C4-2B (cell line): Measurements from ENCODE around the gene ZNF695.
A peak's percentile ranks its signal among the peaks of the same experiment; 100 is the strongest.

Experiments used
- ZFX ChIP-seq: fragments of 450-650 bp; IDR thresholded peaks from 2 replicates; pipeline ENCODE4 v1.6.1; 2017
- TF ChIP-seq, protein P1 (sequence below): fragments of 450-650 bp; conservative IDR thresholded peaks from 2 replicates; pipeline ENCODE4 v1.5.1; 2017; ENCODE audit warnings: mild to moderate bottlenecking

DNA sequence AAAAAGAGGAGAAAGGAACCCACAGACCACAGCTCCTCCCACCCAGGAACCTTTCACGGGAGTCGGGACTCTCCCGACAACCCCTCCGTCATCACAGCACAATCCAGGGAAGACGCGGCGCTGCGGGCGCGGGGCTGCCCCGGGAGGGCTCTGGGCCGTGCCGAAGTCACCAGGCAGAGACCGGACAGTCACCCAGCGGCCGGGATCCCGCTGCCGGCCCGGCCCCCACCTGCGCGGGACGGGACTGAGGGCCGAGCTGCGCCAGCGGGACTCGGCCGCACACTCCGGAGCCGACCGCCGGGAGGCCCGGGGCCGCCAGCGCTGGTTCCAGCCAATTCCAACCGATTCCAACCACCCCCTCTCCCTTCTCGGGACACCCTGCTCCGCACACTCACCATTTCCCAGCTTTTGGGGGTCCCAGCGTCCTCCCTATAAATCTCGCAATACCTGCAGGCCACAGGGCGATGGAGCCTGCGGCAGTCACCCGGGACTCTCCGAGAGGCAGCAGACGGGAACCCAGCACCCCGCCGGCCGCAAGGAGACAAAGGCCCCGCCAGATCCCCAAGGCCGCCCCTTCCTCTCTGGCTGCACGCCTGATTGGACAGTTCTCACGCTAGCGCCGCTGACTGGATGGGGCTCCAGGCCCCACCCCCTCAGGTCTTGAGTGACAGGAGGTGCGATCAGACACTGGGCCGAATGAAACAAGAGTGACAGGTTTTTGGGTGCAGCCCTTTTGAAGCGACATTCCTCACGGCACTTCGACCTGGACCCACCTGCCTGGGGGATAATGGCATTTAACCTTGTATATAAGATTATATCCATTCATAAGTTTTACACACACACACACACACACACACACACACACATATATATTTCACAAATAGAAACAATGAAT lies at the start of gene ZNF695:
- TF ChIP-seq, protein P1, sequence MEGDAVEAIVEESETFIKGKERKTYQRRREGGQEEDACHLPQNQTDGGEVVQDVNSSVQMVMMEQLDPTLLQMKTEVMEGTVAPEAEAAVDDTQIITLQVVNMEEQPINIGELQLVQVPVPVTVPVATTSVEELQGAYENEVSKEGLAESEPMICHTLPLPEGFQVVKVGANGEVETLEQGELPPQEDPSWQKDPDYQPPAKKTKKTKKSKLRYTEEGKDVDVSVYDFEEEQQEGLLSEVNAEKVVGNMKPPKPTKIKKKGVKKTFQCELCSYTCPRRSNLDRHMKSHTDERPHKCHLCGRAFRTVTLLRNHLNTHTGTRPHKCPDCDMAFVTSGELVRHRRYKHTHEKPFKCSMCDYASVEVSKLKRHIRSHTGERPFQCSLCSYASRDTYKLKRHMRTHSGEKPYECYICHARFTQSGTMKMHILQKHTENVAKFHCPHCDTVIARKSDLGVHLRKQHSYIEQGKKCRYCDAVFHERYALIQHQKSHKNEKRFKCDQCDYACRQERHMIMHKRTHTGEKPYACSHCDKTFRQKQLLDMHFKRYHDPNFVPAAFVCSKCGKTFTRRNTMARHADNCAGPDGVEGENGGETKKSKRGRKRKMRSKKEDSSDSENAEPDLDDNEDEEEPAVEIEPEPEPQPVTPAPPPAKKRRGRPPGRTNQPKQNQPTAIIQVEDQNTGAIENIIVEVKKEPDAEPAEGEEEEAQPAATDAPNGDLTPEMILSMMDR = no peak
- peak; percentile 91 for TF ChIP-seq ZFX
